Ovary (tissue), 9 donors: Measurements from ENCODE around the gene MRPL24. TPM values are rescaled to one million over a fixed set of nuclear protein-coding genes. Genes with fewer than 3 reads are reported as not detected.

ENCODE experiments used
- DNase-seq, 5 donors: peaks; one replicate each; pipeline ENCODE4 v3.0.0-alpha.2; 2019 to 2020
- H3K27ac ChIP-seq, 2 donors: fragments of 200-600 bp; one replicate each; pipeline versions ENCODE4 v1.5.1 to v1.8.0; 2019 to 2022
- H3K27me3 ChIP-seq: fragments of 200-600 bp; one replicate; pipeline ENCODE4 v1.8.0; 2022
- H3K36me3 ChIP-seq: fragments of 200-600 bp; sonication (generic); one replicate; pipeline ENCODE4 v1.5.1; 2019
- H3K4me1 ChIP-seq: one replicate; pipeline ENCODE4 v1.8.1; 2013; ENCODE audit warnings: mild to moderate bottlenecking, moderate library complexity; ENCODE audit not compliant: insufficient read depth
- H3K4me3 ChIP-seq: fragments of 200-600 bp; sonication (generic); one replicate; pipeline ENCODE4 v1.5.1; 2017
- H3K9me3 ChIP-seq, 2 donors: fragments of 200-600 bp in 1 of 2; sonication (generic) in 1 of 2; one replicate each; pipeline versions ENCODE4 v1.5.1 to v1.8.1; 2013 to 2019; ENCODE audit warnings: mild to moderate bottlenecking in 1 of 2, moderate library complexity in 1 of 2
- EP300 ChIP-seq: sonication (generic); formaldehyde crosslinking; IDR thresholded peaks from one replicate; pipeline ENCODE4 v1.6.1; 2017; ENCODE audit warnings: antibody characterized with exemption
- POLR2A ChIP-seq: fragments of 450-650 bp; IDR thresholded peaks from one replicate; pipeline ENCODE4 v1.6.1; 2017; ENCODE audit warnings: antibody characterized with exemption, mild to moderate bottlenecking, moderate library complexity
- WGBS, 3 donors: extraction: QIAGEN DNeasy Blood & Tissue Kit in 1 of 3; methylation state at CpG; one replicate each; pipeline versions ENCODE4 v1.1.5 to v1.1.7; 2013 to 2017; 5-methylcytosine and 5-hydroxymethylcytosine counted together
- intact Hi-C, 4 donors: fragments of 100-400 bp; cut with DNase I; formaldehyde crosslinking; loops; one replicate each; pipeline versions ENCODE4 v1.11.0 to v1.15.1; 2022 to 2023
- polyA plus RNA-seq, 2 donors: library from polyadenylated mRNA; stranded (reverse); fragments of 200-250 nt in 1 of 2; fragments of 350-450 nt in 1 of 2; fragmentation: Illumina TruSeq in 1 of 2; extraction: RNeasy Lipid Tissue Mini Kit (QIAGEN cat#74804) in 1 of 2; gene quantifications; one replicate each; pipeline ENCODE4 v1.2.3, GENCODE V29; 2013 to 2014
- total RNA-seq, 7 donors: library from RNA; depleted of rRNA in 2 of 7; stranded (reverse); fragments of >200 nt in 2 of 7; fragmentation: NEBNext Ultra II Directional in 3 of 7; extraction: Animal tissue kit (Norgen Biotek cat#: 25700) in 3 of 7; gene quantifications; one replicate each; pipeline versions ENCODE4 v1.1.0 to v1.2.4, GENCODE V29; 2016 to 2023
- TF ChIP-seq, protein P1 (sequence below), 3 donors: fragments of 450-650 bp in 2 of 3; fragments of 200-600 bp in 1 of 3; IDR thresholded peaks; one replicate each; pipeline versions ENCODE4 v1.5.1 to v1.8.0; 2016 to 2022; ENCODE audit warnings: antibody characterized with exemption in 3 of 3, mild to moderate bottlenecking in 1 of 3
- donor health status: DM: no; HTN: no; CAD: no; lungs with moderate emphysema.
- donor health status: DM: no; HTN: no; CAD: no.
- donor health status: Bipolar disorder and iron deficiency.
- donor health status: DM: yes; HTN: yes; CAD: no.
- donor health status: DM: no; HTN: no; CAD: no.
- donor health status: DM: yes; HTN: yes; CAD: no.

Gene MRPL24
- total and polyA plus RNA-seq, 9 donors: 23.1 to 173 (median 68.3) TPM

DNA sequence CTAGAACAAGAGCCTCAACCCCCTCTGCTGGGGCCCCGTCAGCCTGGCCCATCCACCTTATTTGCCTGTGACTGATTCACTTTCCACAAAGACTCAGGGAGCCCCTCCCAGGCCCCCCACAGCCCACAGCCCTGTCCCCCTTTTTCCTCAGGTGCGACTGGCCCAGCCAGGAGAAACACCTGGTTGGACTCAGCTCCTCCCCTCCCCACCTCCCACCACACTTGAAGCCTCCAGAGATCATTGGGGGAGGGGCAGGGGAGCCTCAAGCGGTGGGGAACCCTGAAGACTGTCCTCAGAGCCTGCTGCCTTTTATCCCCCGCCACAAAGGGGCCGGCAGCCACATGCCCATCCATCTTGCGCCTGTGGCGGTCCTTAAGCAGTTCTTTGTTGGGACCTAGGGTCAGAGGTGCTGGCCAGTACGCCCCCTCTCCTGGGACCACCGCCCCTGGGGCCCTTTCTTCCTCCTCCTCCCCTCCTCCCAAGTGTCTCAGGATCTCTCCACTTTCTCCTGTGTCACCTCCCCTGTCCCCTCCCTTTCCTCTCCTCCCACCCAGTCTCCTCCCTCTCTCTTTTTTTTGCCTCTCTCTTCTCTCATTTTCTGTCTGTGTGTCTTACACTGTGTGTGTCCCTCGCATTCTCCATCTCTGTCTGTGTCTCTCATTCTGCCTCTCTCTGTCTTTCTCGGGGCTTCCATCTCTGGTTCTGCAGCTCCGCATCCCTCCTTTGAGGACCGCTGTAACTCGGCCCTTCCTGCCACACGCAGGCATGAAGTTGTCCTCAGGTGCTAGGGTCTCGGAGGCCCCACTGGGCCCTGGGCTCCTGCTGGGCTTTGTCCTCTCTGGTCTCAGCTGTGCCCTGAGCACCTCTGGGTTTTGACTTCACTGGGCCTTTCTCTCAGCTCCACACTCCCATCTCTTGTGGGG lies 47.7 kb downstream of the MRPL24 start:
- H3K4me1 ChIP-seq: peaks cover 2% of the 10 kb centered on the region
- TF ChIP-seq EP300: no peak
- no peak for TF ChIP-seq POLR2A
- TF ChIP-seq, protein P1, sequence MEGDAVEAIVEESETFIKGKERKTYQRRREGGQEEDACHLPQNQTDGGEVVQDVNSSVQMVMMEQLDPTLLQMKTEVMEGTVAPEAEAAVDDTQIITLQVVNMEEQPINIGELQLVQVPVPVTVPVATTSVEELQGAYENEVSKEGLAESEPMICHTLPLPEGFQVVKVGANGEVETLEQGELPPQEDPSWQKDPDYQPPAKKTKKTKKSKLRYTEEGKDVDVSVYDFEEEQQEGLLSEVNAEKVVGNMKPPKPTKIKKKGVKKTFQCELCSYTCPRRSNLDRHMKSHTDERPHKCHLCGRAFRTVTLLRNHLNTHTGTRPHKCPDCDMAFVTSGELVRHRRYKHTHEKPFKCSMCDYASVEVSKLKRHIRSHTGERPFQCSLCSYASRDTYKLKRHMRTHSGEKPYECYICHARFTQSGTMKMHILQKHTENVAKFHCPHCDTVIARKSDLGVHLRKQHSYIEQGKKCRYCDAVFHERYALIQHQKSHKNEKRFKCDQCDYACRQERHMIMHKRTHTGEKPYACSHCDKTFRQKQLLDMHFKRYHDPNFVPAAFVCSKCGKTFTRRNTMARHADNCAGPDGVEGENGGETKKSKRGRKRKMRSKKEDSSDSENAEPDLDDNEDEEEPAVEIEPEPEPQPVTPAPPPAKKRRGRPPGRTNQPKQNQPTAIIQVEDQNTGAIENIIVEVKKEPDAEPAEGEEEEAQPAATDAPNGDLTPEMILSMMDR (IDR thresholded peaks at IDR 0.05): no peak
- no peaks in the 10 kb centered on the region for H3K9me3 ChIP-seq
- no peak overlapping the region for H3K27ac ChIP-seq
- WGBS, 3 donors: 61 to 65% (median 62%) methylated on average over 15 to 16 of the region's 16 CpGs
- H3K27me3 ChIP-seq: no peaks in the 10 kb centered on the region
- H3K4me3 ChIP-seq: no peak overlapping the region
- H3K36me3 ChIP-seq: no peaks in the 10 kb centered on the region
- DNase-seq: no peak
- intact Hi-C loops: loop anchor here in 1 of 4 donors (10.0 kb wide), 1 partner anchor 172 kb away; the partner anchor contains the start of gene NTRK1

DNA sequence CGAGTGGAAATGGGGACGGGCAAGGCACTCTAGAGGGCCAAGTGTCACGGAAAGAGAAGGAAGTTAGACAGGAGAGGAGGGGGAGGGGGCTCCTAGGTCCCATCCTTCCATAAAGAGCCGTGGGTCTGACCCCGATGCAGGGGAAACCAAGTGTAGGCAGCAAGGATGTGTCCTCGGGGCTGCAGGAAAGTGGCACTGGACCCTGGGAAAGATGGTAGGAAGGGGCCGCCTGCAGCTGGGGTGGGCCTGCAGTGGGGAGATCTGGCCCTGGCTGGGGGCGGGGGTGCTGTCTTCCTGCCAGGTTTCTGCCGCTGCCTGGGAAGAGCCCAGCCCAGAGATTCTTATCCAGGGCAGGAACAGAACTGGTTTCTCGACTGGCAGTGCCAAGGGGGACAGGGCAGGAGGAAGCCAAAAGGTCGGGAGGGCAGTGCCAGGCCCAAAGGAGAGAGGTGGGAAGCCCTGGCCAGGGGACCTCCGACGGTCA lies 48.4 kb downstream of the MRPL24 start:
- 31 to 38% (median 32%) methylated on average over 13 of the region's 13 CpGs for WGBS, 3 donors
- Histone ChIP-seq H3K4me3 (no peak overlapping the region), H3K4me1 (peaks cover 2% of the 10 kb centered on the region), H3K27ac (no peak overlapping the region), H3K27me3 (no peaks in the 10 kb centered on the region), H3K36me3 (no peaks in the 10 kb centered on the region), H3K9me3 (no peaks in the 10 kb centered on the region)
- DNase-seq: no peak
- intact Hi-C loops: loop anchor here in 1 of 4 donors (10.0 kb wide), 1 partner anchor 172 kb away; the partner anchor contains the start of gene NTRK1
- TF ChIP-seq POLR2A: no peak
- TF ChIP-seq EP300: no peak
- TF ChIP-seq, protein P1 (IDR thresholded peaks at IDR 0.05): no peak

- no peaks in the 10 kb centered on the region for H3K27me3 ChIP-seq
- DNase-seq: no peak
- H3K27ac ChIP-seq: no peak overlapping the region
- TF ChIP-seq POLR2A (no peak), EP300 (no peak)
- TF ChIP-seq, protein P1 (IDR thresholded peaks at IDR 0.05): no peak
- no peaks in the 10 kb centered on the region for H3K9me3 ChIP-seq
- WGBS, 3 donors: 29 to 46% (median 41%) methylated on average over 17 to 20 of the region's 20 CpGs
- no peaks in the 10 kb centered on the region for H3K36me3 ChIP-seq
- intact Hi-C loops: loop anchor here in 3 of 4 donors (2.0 to 10.0 kb wide), 3 partner anchors 33 to 173 kb away; partner anchors contain the start of gene NTRK1 (in 1 of the 3)
- H3K4me3 ChIP-seq: no peak overlapping the region
- H3K4me1 ChIP-seq: peaks cover 2% of the 10 kb centered on the region
These were observed 49.0 kb downstream of the MRPL24 start for GRCh38 chr1:156691665-156692440.

DNA sequence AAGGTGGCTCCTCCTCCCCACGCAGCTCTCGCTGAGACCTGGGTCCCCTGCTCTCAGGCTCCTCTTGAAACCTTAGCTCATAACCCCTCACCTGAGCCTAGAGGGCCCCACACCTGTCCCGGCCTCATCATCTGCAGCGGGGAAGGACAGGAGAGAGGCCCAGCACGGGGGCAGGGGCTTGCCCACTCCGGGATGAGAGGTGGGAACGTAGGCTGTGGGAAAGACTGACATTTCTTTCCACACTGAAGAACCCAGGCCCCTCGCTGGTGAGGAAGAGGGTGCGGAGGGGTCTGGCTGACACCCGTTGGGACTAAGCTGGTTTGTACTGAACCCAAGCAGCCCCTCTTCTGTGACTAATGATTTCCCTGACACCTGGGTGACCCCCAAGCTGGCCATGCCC lies 49.7 kb downstream of the MRPL24 start:
- Histone ChIP-seq H3K9me3 (no peaks in the 10 kb centered on the region), H3K27ac (no peak overlapping the region), H3K4me1 (peaks cover 2% of the 10 kb centered on the region), H3K27me3 (no peaks in the 10 kb centered on the region), H3K36me3 (no peaks in the 10 kb centered on the region), H3K4me3 (no peak overlapping the region)
- DNase-seq: no peak
- WGBS, 3 donors: 67 to 74% (median 71%) methylated on average over 10 of the region's 10 CpGs
- intact Hi-C loops: loop anchor here in 3 of 4 donors (2.0 to 10.0 kb wide), 3 partner anchors 34 to 174 kb away; partner anchors contain the start of gene NTRK1 (in 1 of the 3)
- TF ChIP-seq, protein P1 (IDR thresholded peaks at IDR 0.05): no peak
- TF ChIP-seq POLR2A (no peak), EP300 (no peak)
